GM19193 (cell line): Measurements from ENCODE around the gene UBA1.

Experiments
- POLR2A ChIP-seq: IDR thresholded peaks from 4 replicates; pipeline ENCODE4 v1.6.1; 2011; ENCODE audit not compliant: insufficient read depth, insufficient read length; ENCODE audit errors: extremely low read depth

The UBA1 gene

DNA sequence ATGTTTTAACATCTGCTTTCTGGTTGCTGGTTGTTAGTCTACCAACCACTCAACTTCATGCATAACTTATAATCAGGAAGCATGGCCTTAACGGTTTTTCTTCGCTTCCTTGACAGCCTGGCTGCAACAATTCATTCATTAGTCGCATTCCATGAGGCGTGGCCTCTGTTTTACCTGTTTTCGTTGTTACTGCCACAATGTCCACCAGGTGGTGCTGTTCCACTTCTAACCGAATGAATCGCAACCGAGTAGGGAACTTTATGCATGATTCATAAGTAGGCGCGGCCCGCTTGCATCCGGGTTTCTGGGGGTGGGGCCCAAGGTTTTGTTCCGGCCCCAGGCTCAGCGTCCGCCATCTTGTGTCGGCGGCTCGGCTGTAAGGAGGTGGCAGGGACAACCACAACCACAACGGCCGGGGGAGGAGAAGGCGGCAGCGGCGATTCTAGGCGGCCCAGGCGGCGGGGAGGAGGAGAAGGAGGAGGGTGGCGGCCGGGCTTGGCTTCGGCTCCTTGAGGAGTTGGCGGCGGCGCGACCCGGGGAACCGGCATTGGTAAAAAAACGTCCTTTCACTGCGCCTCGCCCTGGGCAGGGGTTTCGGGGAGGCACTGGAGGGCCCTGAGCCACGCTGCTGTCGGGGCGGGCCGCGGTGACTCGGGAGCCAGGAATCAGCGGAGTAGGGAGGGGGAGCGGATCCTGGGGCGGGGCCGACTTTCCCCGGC lies at the start of gene UBA1:
Gene UBA1 (plus strand): TSS at position 355 of the 719 bp plus-strand sequence. CDS start 4,974 bp downstream, outside the sequence.
- peak; percentile 93 for TF ChIP-seq POLR2A

DNA sequence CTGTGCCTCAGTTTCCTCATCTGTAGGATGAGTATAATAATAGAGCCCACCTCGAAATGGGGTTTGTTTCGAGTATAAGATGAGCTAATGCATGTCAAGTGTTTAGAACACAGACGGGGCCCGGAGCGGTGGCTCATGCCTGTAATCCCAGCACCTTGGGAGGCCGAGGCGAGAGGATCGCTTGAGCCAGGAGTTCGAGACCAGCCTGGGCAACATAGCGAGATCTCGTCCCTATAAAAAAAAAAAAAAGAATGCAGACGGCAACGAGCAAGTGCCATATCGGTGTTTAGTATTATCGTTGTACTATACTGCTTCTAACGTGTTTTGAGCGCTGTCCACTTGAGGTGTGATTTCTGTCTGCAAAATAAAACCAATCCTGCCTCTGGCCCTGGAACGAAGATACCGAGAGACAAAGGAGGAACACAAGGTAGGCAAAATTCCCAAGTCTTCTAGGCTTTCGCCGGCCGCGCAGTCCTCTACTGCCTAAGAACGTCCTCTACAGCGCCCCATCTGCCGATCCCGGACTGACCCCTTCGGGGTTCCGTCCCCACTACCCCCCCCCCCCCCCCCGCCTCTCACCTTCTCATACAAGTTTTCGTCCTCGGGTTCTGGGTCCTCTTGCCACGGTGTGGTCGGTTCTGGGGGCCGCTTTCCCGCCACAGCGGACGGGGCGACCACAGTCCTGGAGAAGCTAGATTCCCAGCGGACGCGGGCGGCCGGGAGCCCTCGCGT lies 49.6 kb upstream of the UBA1 start:
- no peak for TF ChIP-seq POLR2A

DNA sequence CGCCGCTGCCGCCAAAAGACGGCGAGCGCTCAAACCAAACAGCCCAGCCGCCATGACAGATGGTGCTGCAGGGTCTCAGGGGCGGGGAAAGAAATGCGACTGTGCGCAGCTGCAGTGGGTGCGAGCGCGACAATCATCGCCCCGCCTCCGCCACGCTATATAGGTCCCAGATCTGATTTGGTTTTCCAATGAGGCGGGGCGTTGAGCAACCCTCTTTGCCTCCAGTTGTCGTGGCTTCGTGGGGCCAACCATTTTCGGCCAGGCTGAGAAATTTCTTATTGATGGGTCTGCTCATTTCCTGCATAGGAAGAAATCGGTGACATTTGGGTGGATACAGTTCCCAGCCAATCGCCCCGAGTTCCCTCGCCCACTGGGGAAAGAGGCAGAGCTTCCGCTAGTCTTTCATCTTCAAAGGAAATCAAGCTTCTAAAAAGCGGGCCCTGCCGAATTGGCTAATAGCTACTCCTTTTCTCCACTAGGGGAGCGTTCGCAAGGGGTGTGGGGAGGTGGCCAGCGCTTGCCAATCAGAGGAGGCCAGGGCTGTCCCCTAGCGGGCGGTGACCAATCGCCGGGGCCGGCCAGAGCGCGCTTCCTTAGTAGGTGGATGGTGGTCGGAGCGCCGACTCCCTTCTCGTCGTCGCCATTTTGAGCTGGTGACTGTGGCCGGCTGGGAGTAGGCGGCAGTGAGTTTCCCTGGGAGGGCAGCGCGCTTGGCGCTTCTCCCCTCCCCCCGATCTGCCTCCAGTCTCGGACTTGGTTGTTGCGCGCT lies 48.8 kb upstream of the UBA1 start, which contains the start of the genes NDUFB11 and RBM10:
Gene NDUFB11 (minus strand): TSS at position 77 of the 769 bp plus-strand sequence. CDS start 23 bp downstream, at position 54.
Gene RBM10 (plus strand): TSS at position 596 of the 769 bp plus-strand sequence. CDS start 2,261 bp downstream, outside the sequence.
- peak; percentile 81 for TF ChIP-seq POLR2A

DNA sequence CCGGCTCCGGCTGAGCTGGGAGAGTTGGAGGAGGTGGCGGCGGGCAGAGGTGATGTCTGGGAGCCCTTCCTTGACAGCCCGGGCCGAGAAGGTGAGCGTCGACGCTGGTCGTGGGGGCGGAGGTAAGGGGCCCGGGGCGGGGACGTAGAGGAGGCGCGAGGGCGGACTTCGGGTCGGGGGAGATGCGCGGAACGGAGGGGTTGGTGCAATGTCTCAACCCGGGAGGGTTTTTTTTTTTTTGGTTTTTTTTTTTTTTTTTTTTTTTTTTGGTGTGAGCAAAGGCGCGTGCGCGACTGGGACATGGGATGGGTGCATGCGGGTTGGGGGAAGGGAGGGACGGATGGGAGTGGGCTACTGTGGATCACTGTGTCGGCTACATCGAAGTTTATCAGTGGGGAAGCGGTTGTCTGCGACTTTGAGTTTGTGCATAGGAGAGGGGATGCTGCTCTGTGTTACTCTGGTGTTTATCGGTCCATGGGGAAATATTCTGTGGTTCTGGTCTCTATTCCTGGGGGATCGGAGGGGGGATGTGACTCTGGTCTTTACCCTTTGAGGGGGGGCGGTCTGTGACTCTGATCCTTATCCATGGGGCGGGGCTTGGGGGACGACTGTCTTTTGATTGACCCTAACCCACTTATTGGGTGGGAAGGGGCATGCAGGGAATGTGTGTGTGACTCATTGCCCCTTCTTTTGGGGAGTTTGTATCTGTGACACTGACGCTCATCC lies 48.1 kb upstream of the UBA1 start:
- no peak for TF ChIP-seq POLR2A

DNA sequence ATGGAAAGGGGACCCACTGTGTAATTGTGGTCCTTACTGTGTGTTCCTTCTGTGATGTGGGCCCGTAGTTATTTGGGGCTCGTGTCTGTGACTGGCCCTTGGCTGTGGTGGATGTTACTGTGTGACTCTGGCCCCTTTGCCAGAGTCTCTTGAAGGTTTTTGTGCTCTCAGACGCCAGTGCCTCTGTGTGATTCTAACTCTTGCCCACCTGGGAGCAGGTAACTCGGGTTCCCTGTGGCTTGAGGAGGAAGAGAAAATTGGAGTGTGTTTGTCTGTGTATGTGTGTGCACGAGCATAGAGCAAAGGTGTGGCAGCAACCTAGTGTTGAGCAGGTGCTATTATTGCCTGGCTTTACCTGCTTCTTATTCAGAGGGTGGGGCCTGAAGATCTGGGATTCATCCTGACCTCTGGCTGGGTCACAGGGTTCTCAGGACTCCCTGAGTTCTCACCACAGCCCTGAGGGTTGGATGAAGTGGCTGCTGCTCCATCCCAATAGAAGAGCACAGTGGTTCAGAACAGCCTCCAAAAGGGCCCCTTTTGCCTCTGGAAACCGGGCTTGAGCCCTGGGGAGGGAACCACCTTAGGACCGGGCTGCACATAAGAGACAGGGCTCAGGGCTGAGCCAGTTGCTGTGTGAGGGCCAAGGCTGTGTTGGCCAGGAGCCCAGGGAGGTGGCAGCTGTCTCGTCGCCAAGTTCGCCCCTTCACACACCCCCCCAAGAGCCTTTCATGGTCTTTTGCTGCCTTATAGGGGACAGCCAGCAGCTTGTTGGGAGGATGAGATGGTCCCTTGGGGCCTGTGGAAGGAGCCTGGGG lies 47.3 kb upstream of the UBA1 start:
- TF ChIP-seq POLR2A: no peak

DNA sequence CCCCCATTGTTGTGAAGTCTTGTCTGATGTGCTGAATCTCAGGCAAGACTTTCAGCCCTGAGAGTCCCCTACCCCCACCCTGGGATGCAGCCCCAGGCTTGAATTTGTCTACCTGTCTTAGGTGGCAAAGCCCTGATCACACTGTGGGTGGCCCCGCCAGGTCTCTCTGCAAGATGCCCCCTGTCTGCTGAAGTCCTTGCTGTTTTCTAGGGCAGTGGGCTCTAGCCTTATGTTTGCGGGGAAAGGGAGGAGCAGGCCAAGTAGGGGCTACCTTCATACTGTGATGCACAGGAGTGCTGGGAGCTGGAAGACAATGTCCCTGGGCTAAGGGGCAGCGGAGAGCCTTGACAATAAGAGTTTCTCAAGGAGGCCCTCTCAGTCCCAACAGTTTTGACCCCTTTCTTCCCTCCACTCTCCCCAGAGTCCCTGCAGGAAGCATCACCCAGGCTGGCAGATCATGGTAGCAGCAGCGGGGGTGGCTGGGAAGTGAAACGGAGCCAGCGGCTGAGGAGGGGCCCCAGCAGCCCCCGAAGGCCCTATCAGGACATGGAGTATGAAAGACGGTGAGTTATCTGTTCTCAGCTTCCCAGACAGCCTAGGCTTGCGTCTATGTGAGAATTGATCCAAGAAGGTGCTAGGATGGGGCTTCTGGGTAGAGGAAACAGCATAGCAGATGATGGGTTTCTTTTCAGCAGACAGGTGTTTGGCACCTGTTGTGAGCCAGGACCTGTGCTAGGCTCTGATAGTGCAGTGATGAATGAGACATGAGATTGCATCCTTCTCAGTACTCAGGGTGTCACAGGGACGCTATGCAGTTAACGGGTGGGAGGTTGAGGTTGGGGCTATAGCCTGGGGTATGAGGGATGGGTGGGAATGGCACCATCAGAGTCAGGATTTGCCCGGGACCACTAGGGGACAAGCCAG lies 46.4 kb upstream of the UBA1 start:
- no peak for TF ChIP-seq POLR2A

DNA sequence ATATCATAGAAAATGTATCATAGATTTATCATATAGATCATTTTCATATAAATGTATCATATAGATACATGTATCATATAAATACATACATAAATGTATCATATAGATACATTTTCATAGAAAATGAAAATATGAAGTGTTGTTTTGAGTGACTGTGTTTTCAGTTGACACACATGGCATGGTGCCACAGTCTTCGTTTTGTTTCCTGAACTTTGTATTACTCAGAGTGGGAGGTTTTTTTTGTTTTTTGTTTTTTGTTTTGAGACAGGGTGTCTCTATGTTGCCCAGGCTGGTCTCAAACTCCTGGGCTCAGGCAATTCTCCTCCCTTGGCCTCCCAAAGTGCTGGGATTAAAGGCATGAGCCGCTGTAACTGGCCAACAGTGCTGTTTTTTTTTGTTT lies 44.7 kb upstream of the UBA1 start:
- TF ChIP-seq POLR2A: no peak

DNA sequence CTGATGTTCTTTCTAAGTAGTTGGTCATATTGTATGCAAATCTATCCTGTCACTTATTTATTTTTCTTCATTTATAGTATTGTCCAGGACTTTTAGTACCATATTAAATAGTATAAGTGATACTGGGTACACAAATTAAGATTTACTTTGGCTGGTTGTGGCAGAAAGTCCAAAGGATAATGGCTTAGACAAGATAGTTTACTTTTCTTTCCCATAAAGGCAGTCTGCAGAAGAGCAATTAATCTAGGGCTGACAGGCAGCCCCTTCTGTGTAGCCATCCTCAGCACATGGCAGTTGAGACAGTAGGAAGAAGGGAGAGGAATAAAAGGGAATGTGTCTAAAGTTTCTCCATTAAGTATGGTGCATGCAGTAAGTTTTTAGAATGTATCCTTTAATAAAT lies 42.2 kb upstream of the UBA1 start:
- no peak for TF ChIP-seq POLR2A

DNA sequence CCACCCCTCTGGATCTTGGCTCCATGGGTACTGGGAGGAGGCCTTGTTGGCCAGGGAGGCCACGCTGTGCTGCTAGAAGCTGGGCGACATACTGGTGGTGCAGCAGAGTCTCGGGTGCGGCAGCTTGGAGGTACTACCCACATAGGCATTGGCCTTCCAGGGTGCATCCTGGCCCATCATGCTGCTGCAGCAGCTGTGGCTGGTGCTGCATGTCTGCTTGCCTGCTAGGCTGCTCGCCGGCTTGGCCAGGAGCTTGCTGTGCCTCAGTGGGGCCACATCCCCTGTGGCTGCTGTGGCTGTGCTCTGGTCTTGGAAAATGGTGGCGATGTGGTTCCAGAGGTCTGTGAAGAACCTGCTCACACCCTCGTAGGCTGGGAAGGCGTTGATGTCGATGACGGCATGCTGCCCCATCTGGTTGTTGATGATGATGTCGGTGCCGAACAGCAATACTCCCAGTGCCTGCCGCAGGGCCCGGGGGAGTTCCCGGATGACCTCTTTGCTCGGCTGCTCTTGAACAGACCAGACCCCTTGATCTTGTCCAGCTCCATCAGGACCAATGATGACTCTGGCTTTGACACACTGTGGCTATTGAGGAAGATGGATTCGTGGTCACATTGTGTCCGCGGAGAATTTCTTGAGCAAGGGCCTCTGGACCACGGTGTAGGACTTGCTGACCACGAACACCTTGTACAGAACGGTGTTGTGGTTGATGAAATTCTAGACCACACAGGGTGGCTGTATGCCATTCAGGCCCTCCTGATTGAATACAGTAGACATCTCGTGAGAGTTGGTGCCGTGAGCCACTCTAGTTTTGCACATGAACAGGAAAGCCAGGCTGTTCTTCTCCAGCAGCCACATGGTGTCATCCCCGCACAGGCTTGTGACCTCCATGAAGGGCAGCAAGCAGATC lies 36.8 kb upstream of the UBA1 start:
- TF ChIP-seq POLR2A: no peak

DNA sequence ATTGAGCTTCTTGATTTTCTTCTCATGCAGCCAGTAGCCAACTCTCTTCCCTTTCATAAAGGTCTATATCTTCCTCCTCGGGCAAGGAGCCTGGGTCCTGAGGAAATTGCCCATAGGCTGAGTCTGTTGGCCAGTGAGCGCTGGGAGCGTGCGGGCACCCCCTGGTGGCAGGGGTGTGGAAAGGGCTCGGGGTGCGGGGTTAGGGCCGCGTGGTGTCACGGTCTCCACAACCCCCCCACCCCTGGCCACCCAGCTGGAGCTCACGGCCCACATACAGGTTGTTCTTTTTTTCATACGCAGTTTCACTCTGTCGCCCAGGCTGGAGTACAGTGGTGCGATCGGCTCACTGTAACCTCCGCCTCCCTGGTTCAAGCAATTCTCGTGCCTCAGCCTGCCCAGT lies 35.5 kb upstream of the UBA1 start:
- TF ChIP-seq POLR2A: no peak

DNA sequence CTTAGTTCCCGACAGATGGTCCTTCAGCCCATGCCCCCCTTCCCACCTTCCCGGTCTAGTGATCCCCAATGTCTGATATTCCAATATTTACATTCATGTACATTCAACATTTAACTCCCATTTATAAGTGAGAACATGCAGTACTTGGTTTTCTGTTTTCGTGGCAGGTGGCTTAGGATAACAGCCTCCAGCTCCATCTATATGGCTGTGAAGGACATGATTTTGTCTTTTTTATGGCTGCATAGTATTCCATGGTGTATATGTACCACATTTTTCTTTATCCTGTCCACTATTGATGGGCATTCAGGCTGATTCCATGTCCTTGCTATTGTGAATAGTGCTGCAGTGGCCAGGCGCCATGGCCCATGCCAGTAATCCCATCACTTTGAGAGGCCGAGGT lies 34.8 kb upstream of the UBA1 start:
- TF ChIP-seq POLR2A: no peak

DNA sequence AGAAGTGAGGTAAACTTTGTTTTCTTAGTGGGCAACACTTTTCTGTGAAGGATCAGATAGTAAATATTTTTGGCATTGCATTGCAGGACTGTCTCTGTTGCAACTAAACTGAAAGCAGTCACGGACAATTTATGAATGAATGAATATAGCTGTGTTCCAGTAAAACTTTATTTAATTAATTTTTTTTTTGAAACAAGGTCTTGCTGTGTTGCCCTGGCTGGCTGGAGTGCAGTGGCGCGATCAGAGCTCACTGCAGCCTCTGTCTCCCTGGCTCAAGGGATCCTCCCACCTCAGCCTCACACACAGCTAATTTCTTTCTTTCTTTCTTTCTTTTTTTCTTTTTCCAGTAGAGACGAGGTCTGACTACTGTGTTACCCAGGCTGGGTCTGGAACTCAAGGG lies 32.8 kb upstream of the UBA1 start:
- no peak for TF ChIP-seq POLR2A
